A673 (cell line): ENCODE measurements around the gene TIMM8A. TPM values are rescaled to one million over a fixed set of nuclear protein-coding genes. Genes with fewer than 3 reads are reported as not detected.

Experiments
- Bru-seq: library from RNA; stranded (reverse); fragments of 400-500 nt; gene quantifications from one replicate; lab custom pipeline; 2021; lab: Mats Ljungman, UMichigan
- BruChase-seq, 2 experiments: library from RNA; stranded (reverse); fragments of 400-500 nt; gene quantifications; one replicate each; lab custom pipeline; 2021; lab: Mats Ljungman, UMichigan
- BruUV-seq: library from RNA; stranded (reverse); fragments of 400-500 nt; replicated peaks from 2 replicates; lab custom pipeline; 2021; lab: Mats Ljungman, UMichigan
- CTCF ChIA-PET: fragments of 300-600 bp; sonication (Branson Sonifier 250); formaldehyde crosslinking; loops from one replicate; lab custom pipeline; 2022; ENCODE audit warnings: antibody characterized with exemption; lab: Charles Lee
- POLR2A ChIA-PET: fragments of 300-600 bp; sonication (Branson Sonifier 250); formaldehyde crosslinking; loops from one replicate; lab custom pipeline; 2022; ENCODE audit warnings: antibody characterized with exemption; ENCODE audit not compliant: low non-redundant PET; lab: Charles Lee
- DNase-seq: peaks from one replicate; pipeline ENCODE4 v3.0.0-alpha.2; 2015; ENCODE audit warnings: low spot score
- H3K27ac ChIP-seq: fragments of 200-600 bp; sonication (generic); 2 replicates; pipeline ENCODE4 v1.5.1; 2016; ENCODE audit warnings: mixed run types, low read depth, mild to moderate bottlenecking, mixed read lengths, antibody characterized with exemption, low read length; ENCODE audit not compliant: poor library complexity, severe bottlenecking
- H3K27me3 ChIP-seq: fragments of 200-600 bp; sonication (generic); replicated peaks from 2 replicates; pipeline ENCODE4 v1.6.1; 2017; ENCODE audit warnings: mixed run types, low read depth, mild to moderate bottlenecking, mixed read lengths, antibody characterized with exemption, low read length; ENCODE audit not compliant: insufficient read depth, poor library complexity
- H3K36me3 ChIP-seq: fragments of 200-600 bp; sonication (generic); 2 replicates; pipeline ENCODE4 v1.6.1; 2016; ENCODE audit warnings: mixed run types, mild to moderate bottlenecking, mixed read lengths, antibody characterized with exemption, low read length; ENCODE audit not compliant: insufficient read depth, poor library complexity, severe bottlenecking
- H3K4me1 ChIP-seq: fragments of 200-600 bp; sonication (generic); 2 replicates; pipeline ENCODE4 v1.6.1; 2017; ENCODE audit warnings: mixed run types, mild to moderate bottlenecking, mixed read lengths, antibody characterized with exemption, low read length; ENCODE audit not compliant: insufficient read depth, poor library complexity, severe bottlenecking
- H3K4me3 ChIP-seq: fragments of 200-600 bp; sonication (generic); 2 replicates; pipeline ENCODE4 v1.5.1; 2016; ENCODE audit warnings: low read depth, mixed run types, mild to moderate bottlenecking, mixed read lengths, low read length; ENCODE audit not compliant: poor library complexity, severe bottlenecking
- H3K9me3 ChIP-seq: fragments of 200-600 bp; sonication (generic); 2 replicates; pipeline ENCODE4 v1.6.1; 2016; ENCODE audit warnings: mixed run types, low read depth, mild to moderate bottlenecking, mixed read lengths, antibody characterized with exemption, low read length; ENCODE audit not compliant: poor library complexity, severe bottlenecking
- EZH2 ChIP-seq: fragments of 200-600 bp; sonication (generic); IDR thresholded peaks from 2 replicates; pipeline ENCODE4 v1.6.1; 2017; ENCODE audit warnings: borderline replicate concordance, low read depth, mild to moderate bottlenecking, mixed read lengths, antibody characterized with exemption, low read length; ENCODE audit not compliant: poor library complexity, severe bottlenecking
- intact Hi-C: fragments of 100-400 bp; cut with micrococcal nuclease; formaldehyde crosslinking; loops from one replicate; pipeline ENCODE4 v1.10.0; 2022; ENCODE audit not compliant: unreplicated experiment
- long read RNA-seq: library from polyadenylated mRNA; stranded (forward); transcript quantifications from one replicate; pipeline ENCODE4 v2.0.0, GENCODE V29; 2022
- total RNA-seq: library from RNA; stranded (reverse); gene quantifications from 2 replicates; pipeline ENCODE4 v1.2.3, GENCODE V29; 2021
- TF ChIP-seq, protein P1 (sequence below): fragments of 300-800, 200-600 bp; sonication (generic); conservative IDR thresholded peaks from 2 replicates; pipeline ENCODE4 v1.5.1; 2017; ENCODE audit warnings: low read depth, mild to moderate bottlenecking, antibody characterized with exemption, low read length, moderate library complexity, mixed read lengths

Gene TIMM8A, protein sequence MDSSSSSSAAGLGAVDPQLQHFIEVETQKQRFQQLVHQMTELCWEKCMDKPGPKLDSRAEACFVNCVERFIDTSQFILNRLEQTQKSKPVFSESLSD
- 33.8 and 44.5 TPM in 2 replicates for total RNA-seq
- Bru-seq, nascent RNA = percentile 91 among the genes with signal in this experiment
- percentile 96 among the genes with signal in this experiment for BruChase-seq, experiment 1, labeled RNA remaining after a 2-hour chase
- BruChase-seq, experiment 2, labeled RNA remaining after a 6-hour chase = percentile 97 among the genes with signal in this experiment
- long read RNA-seq, transcript TIMM8A-205 (2 exons, 1,194 nt) = major isoform, 18 of 30 reads
- long read RNA-seq, transcript TIMM8A-203 (2 exons, 2,960 nt) = minor isoform, 8 of 30 reads
- long read RNA-seq, partial matches to known transcripts = 0 of 30 reads
- long read RNA-seq, other reads (novel, unspliced or antisense) = 4 of 30 reads

DNA sequence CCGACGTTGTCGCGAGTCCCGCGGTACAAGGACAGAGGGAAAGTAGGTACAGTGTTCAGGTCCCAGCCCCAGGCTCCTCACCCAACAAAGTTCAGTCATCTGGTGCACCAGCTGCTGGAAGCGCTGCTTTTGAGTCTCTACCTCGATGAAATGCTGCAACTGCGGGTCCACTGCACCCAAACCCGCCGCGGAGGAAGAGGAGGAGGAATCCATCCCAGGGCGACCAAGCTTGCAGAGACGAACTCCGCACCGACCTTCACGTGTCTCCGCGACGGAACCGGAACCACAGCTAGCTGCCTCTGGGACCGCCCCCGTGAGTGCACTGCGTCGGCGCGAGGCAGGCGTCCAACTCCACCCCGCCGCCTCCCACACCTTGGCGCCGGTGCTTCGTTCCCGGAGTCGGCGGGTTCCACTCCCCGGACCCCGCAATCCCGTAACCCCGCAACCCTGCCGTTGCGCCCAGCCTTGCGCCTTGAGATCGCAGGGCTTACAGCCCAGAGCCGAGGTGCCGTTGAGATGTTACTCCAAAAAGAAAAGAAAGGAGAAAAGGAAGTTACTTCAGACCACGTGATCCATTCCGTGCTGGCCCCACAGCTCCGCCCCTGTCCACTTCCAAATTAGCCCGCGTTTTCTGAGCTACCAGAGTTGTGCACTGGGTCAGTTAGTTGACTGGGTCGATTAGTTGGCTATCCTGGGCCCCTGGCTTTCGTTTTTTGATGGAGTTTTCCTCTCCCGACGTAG lies at the start of gene TIMM8A:
Gene TIMM8A (minus strand): TSS at position 291 of the 741 bp plus-strand sequence. CDS start 78 bp downstream, at position 213.
- POLR2A ChIA-PET = interaction anchor here (0.6 kb wide), 1 partner anchor 11 kb away, joined by 4 read pairs; no protein-coding TSS in a partner anchor
- peak; percentile 77 for DNase-seq
- CTCF ChIA-PET = no interaction called here
- peak within 1 kb of the TSS; percentile 75 for H3K4me3 ChIP-seq
- intact Hi-C loops = no loop called here
- BruUV-seq = no TSS peak
- no peaks in the 10 kb centered on the region for H3K9me3 ChIP-seq
- no peaks in the 10 kb centered on the region for H3K36me3 ChIP-seq
- TF ChIP-seq EZH2 = no peak
- TF ChIP-seq, protein P1, sequence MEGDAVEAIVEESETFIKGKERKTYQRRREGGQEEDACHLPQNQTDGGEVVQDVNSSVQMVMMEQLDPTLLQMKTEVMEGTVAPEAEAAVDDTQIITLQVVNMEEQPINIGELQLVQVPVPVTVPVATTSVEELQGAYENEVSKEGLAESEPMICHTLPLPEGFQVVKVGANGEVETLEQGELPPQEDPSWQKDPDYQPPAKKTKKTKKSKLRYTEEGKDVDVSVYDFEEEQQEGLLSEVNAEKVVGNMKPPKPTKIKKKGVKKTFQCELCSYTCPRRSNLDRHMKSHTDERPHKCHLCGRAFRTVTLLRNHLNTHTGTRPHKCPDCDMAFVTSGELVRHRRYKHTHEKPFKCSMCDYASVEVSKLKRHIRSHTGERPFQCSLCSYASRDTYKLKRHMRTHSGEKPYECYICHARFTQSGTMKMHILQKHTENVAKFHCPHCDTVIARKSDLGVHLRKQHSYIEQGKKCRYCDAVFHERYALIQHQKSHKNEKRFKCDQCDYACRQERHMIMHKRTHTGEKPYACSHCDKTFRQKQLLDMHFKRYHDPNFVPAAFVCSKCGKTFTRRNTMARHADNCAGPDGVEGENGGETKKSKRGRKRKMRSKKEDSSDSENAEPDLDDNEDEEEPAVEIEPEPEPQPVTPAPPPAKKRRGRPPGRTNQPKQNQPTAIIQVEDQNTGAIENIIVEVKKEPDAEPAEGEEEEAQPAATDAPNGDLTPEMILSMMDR = no peak
- H3K4me1 ChIP-seq = no peaks in the 10 kb centered on the region
- peak within 1 kb of the TSS; percentile 87 for H3K27ac ChIP-seq
- no peaks in the 10 kb centered on the region for H3K27me3 ChIP-seq

DNA sequence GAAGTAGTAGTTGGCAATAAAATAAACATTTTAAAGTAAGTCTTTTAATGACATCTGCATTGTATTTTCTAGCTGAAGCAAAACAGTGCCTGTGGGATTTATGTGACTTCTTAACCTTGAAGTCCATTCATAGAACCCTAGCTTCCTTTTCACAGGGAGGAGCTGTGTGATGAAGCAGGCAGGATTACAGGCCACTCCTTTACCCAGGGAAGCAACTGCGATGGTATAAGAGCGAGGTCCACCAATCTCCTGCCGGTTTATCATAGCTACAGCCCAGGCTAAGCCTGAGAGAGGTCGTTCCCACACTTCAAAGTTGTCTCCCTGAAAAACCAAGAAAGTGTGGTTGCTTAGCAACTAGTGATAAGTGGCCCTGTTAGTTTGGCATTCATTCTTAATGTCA lies 49.2 kb upstream of the TIMM8A start:
- POLR2A ChIA-PET = interaction anchor here (0.6 kb wide), 1 partner anchor 23 kb away, joined by 3 read pairs; no protein-coding TSS in a partner anchor
- Histone ChIP-seq H3K4me3 (no peak overlapping the region), H3K9me3 (no peaks in the 10 kb centered on the region), H3K36me3 (peaks cover 29% of the 10 kb centered on the region), H3K27me3 (no peaks in the 10 kb centered on the region), H3K27ac (no peak overlapping the region), H3K4me1 (no peaks in the 10 kb centered on the region)
- TSS peak; percentile 9 for BruUV-seq
- no peak for TF ChIP-seq EZH2
- TF ChIP-seq, protein P1 = no peak
- intact Hi-C loops = no loop called here
- CTCF ChIA-PET = no interaction called here
- DNase-seq = no peak

DNA sequence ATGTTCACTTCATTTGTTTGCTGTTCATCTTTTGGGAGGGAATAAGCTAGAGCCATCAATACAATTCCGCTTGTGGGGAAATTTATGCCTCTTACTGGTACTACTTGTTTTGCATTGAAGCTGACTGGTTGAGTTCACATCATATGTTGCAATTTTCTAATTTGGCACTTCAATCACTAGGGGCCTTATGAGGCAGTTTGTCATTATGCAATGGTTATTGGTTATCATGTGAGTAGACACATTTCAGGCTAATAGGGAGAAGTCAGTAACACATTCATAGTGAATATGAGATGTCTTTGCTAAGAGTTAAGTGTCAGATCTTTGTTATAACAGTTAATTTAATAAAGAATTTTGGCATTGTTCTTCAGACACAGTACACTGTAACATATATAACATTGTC lies 47.2 kb upstream of the TIMM8A start:
- ChIA-PET CTCF (no interaction called here), POLR2A (no interaction called here)
- H3K9me3 ChIP-seq = no peaks in the 10 kb centered on the region
- no peak overlapping the region for H3K27ac ChIP-seq
- intact Hi-C loops = no loop called here
- TF ChIP-seq EZH2 = no peak
- TF ChIP-seq, protein P1 = no peak
- DNase-seq = peak; percentile 23
- no peaks in the 10 kb centered on the region for H3K4me1 ChIP-seq
- peaks cover 39% of the 10 kb centered on the region for H3K36me3 ChIP-seq
- H3K4me3 ChIP-seq = no peak overlapping the region
- no peaks in the 10 kb centered on the region for H3K27me3 ChIP-seq
- BruUV-seq = no TSS peak
